Vagina (tissue), 2 donors: ENCODE data around the gene NABP2.

ENCODE experiments used
- POLR2A ChIP-seq, 2 donors: fragments of 450-650 bp; IDR thresholded peaks; one replicate each; pipeline ENCODE4 v1.6.1; 2017; ENCODE audit warnings: antibody characterized with exemption in 2 of 2, mild to moderate bottlenecking in 2 of 2, moderate library complexity in 2 of 2
- POLR2AphosphoS5 ChIP-seq, 2 donors: sonication (generic); formaldehyde crosslinking; IDR thresholded peaks; one replicate each; pipeline ENCODE4 v1.9.0; 2017; ENCODE audit warnings: antibody characterized with exemption in 2 of 2, mild to moderate bottlenecking in 2 of 2, low read depth in 1 of 2; ENCODE audit not compliant: insufficient read depth in 1 of 2
- TF ChIP-seq, protein P1 (sequence below), 3 experiments: fragments of 450-650 bp in 2 of 3; fragments of 200-600 bp in 1 of 3; sonication (generic) in 1 of 3; IDR thresholded peaks; one replicate each; pipeline ENCODE4 v1.5.1; 2017 to 2019; ENCODE audit warnings: antibody characterized with exemption in 3 of 3, mild to moderate bottlenecking in 2 of 3, moderate library complexity in 2 of 3

DNA sequence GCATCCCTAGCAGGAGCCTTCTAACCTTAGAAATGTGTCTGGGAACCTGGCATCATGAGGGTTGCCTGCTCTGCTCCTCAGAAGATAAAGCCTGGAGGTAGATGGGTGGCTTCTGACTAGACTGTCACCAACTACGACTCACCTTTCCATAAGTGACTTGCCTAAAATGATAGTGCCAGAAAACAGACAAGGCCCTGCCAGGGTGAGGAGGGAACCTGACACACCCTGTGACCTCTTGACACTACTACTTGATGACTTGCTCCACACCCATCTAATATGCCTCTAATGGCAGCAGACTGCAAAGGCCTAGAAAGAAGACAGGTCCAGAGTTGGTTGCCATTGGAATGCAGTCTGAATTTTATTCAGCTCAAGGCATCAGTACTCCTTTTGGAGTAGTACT is 11.8 kb upstream of the NABP2 start:
- TF ChIP-seq, protein P1, sequence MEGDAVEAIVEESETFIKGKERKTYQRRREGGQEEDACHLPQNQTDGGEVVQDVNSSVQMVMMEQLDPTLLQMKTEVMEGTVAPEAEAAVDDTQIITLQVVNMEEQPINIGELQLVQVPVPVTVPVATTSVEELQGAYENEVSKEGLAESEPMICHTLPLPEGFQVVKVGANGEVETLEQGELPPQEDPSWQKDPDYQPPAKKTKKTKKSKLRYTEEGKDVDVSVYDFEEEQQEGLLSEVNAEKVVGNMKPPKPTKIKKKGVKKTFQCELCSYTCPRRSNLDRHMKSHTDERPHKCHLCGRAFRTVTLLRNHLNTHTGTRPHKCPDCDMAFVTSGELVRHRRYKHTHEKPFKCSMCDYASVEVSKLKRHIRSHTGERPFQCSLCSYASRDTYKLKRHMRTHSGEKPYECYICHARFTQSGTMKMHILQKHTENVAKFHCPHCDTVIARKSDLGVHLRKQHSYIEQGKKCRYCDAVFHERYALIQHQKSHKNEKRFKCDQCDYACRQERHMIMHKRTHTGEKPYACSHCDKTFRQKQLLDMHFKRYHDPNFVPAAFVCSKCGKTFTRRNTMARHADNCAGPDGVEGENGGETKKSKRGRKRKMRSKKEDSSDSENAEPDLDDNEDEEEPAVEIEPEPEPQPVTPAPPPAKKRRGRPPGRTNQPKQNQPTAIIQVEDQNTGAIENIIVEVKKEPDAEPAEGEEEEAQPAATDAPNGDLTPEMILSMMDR (IDR thresholded peaks at IDR 0.05): no peak
- TF ChIP-seq POLR2AphosphoS5 (IDR thresholded peaks at IDR 0.05; ENCODE audit: insufficient read depth in 1 of 2, low read depth in 1 of 2) (no peak), POLR2A (IDR thresholded peaks at IDR 0.05) (no peak)
